K562 (cell line): ENCODE data around the gene ATPAF2. TPM values are rescaled to one million over a fixed set of nuclear protein-coding genes. Genes with fewer than 3 reads are reported as not detected.

Experiments
- ARNT ChIP-seq, 2 experiments: fragments of 450-650 bp; IDR thresholded peaks; 2 replicates each; pipeline ENCODE4 v1.6.1; 2016; ENCODE audit warnings: mild to moderate bottlenecking in 1 of 2
- CC2D1A ChIP-seq: fragments of 450-650 bp; IDR thresholded peaks from 2 replicates; pipeline ENCODE4 v1.6.1; 2017; ENCODE audit warnings: mild to moderate bottlenecking
- CCNT2 ChIP-seq: IDR thresholded peaks from 2 replicates; pipeline ENCODE4 v1.6.1; 2011; ENCODE audit warnings: borderline replicate concordance, low read depth, mild to moderate bottlenecking, moderate library complexity, mixed read lengths, low read length; ENCODE audit not compliant: insufficient read length; ENCODE audit errors: extremely low read depth
- CXXC5 ChIP-seq: fragments of 250-450 bp; sonication (Bioruptor Pico); IDR thresholded peaks from 2 replicates; pipeline ENCODE4 v1.8.0; 2022; ENCODE audit warnings: inconsistent platforms, mild to moderate bottlenecking, moderate library complexity
- E2F8 ChIP-seq: fragments of 450-650 bp; IDR thresholded peaks from 2 replicates; pipeline ENCODE4 v1.7.1; 2018; ENCODE audit warnings: mild to moderate bottlenecking, low read depth; ENCODE audit not compliant: partially characterized antibody
- FOXP4 ChIP-seq: sonication (generic); formaldehyde crosslinking; IDR thresholded peaks from 2 replicates; pipeline ENCODE4 v1.8.0; 2022; ENCODE audit warnings: mild to moderate bottlenecking, missing genetic modification reagents, borderline replicate concordance
- GTF2E2 ChIP-seq: fragments of 200-800 bp; sonication (Bioruptor generic); IDR thresholded peaks from 2 replicates; pipeline ENCODE4 v1.6.1; 2016; ENCODE audit warnings: missing genetic modification characterization, missing compliant biosample characterization
- HLTF ChIP-seq: fragments of 450-650 bp; IDR thresholded peaks from 2 replicates; pipeline ENCODE4 v1.6.1; 2016
- IFI16 ChIP-seq: fragments of 250-450 bp; sonication (Bioruptor Pico); IDR thresholded peaks from 2 replicates; pipeline ENCODE4 v2.1.2; 2022; ENCODE audit warnings: mild to moderate bottlenecking, inconsistent platforms
- KAT2B ChIP-seq: IDR thresholded peaks from one replicate; pipeline ENCODE4 v1.6.1; 2012; ENCODE audit warnings: low read depth, mild to moderate bottlenecking, control low read depth, inconsistent platforms, low read length, moderate library complexity
- KLF1 ChIP-seq: fragments of 450-650 bp; IDR thresholded peaks from 2 replicates; pipeline ENCODE4 v1.6.1; 2016; ENCODE audit warnings: missing genetic modification characterization, missing compliant biosample characterization
- MTA1 ChIP-seq: fragments of 450-650 bp; IDR thresholded peaks from 2 replicates; pipeline ENCODE4 v1.6.1; 2017; ENCODE audit warnings: borderline replicate concordance
- NR4A1 ChIP-seq, 2 experiments: fragments of 250-450 bp in 1 of 2; fragments of 450-650 bp in 1 of 2; sonication (Bioruptor Pico) in 1 of 2; IDR thresholded peaks; 2 replicates each; pipeline versions ENCODE4 v1.4.0 to v1.6.1; 2016 to 2020; ENCODE audit warnings: mild to moderate bottlenecking in 2 of 2, missing compliant biosample characterization in 1 of 2, missing genetic modification characterization in 1 of 2, moderate library complexity in 1 of 2
- POLR2G ChIP-seq: fragments of 200-400 bp; formaldehyde crosslinking; IDR thresholded peaks from 2 replicates; pipeline ENCODE4 v1.6.1; 2017; ENCODE audit warnings: low read depth, mild to moderate bottlenecking, antibody characterized with exemption, low read length, moderate library complexity
- RUNX1 ChIP-seq: sonication (generic); IDR thresholded peaks from 2 replicates; pipeline ENCODE4 v1.6.1; 2016; ENCODE audit warnings: antibody characterized with exemption, low read depth
- TSHZ1 ChIP-seq: fragments of 250-450 bp; sonication (Bioruptor Pico); IDR thresholded peaks from 2 replicates; pipeline ENCODE4 v1.4.0; 2020; ENCODE audit warnings: mild to moderate bottlenecking, moderate library complexity
- ZKSCAN8 ChIP-seq: fragments of 200-800 bp; sonication (Bioruptor generic); IDR thresholded peaks from 2 replicates; pipeline ENCODE4 v1.6.1; 2016; ENCODE audit warnings: missing genetic modification characterization, missing compliant biosample characterization
- ZNF75A ChIP-seq: fragments of 450-650 bp; formaldehyde crosslinking; IDR thresholded peaks from 2 replicates; pipeline ENCODE4 v1.4.0; 2020; ENCODE audit warnings: mild to moderate bottlenecking
- polyA plus RNA-seq, 8 experiments: library from polyadenylated mRNA; depleted of rRNA in 4 of 8; stranded (reverse) in 5 of 8; unstranded in 3 of 8; fragments of >200 nt; fragmentation: Nextera tagmentation in 2 of 8; fragmentation: Illumina TruSeq in 1 of 8; extraction: Ambion mirVana in 2 of 8; extraction: Trizol in 1 of 8; gene quantifications; 2 replicates each; pipeline versions ENCODE4 v1.2.1 to v1.2.3, GENCODE V29; 2011 to 2014; ENCODE audit warnings: inconsistent platforms in 1 of 8, missing spikeins in 1 of 8
- total RNA-seq, 7 experiments: library from RNA; depleted of rRNA in 6 of 7; stranded (reverse); fragments of >200 nt in 6 of 7; fragmentation: Illumina TruSeq in 2 of 7; extraction: Trizol in 2 of 7; gene quantifications; 2 replicates each; pipeline versions ENCODE4 v1.2.1 to v1.2.3, GENCODE V29; 2011 to 2021; ENCODE audit warnings: low replicate concordance in 1 of 7

Gene ATPAF2
- total and polyA plus RNA-seq, 9 of the 15 experiments (the other 6 are each of a cell fraction or from before 2014, with no cell fraction given): 2.1 to 19.2 (median 11.3) TPM

- TF ChIP-seq HLTF (no peak), TSHZ1 (CRISPR knock-in tag) (no peak), MTA1 (no peak), E2F8 (peak; percentile 31), ARNT (IDR thresholded peaks at IDR 0.05) (no peak), FOXP4 (no peak), CXXC5 (CRISPR knock-in tag) (peak; percentile 71; the same call in 1 of the 2 replicates), RUNX1 (no peak), CCNT2 (no peak), POLR2G (peak; percentile 79), CC2D1A (no peak), KLF1 (tag) (no peak), ZNF75A (CRISPR knock-in tag) (no peak), GTF2E2 (tag) (no peak), KAT2B (no peak), NR4A1 (CRISPR knock-in tag; IDR thresholded peaks at IDR 0.05) (no peak), NR4A1 (tag; IDR thresholded peaks at IDR 0.05) (no peak), ZKSCAN8 (CRISPR knock-in tag) (no peak), IFI16 (CRISPR knock-in tag) (no peak)
These were observed 66.6 kb downstream of the ATPAF2 start, which contains the start of the genes DRC3 and TOM1L2 (continued) for GRCh38 chr17:17972126-17972951.
